ENCODE results near the gene SMARCD3. TPM values are rescaled to one million over a fixed set of nuclear protein-coding genes. Genes with fewer than 3 reads are reported as not detected.

Gene SMARCD3
- polyA plus RNA-seq, 1 donor from 2014 or later: 199 TPM

DNA sequence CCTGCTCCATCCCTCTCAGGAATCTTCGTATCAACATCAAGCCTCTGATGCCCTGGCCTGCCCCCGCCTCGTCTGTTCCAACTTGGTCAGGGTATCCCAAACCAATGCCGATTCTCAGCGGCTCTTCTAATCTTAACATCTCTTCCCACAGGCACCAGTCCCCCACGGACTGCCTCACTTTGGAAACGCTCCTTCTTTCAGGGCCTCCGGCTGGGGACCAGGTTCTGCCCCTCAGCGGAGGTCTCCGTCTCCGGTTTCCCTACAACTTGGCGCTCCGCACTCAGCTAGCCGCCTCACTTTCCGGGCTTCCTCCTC, 22.0 kb downstream of the SMARCD3 start:
- Histone ChIP-seq H3K27me3 (ENCODE audit: insufficient read depth, low read depth, low read length) (no peaks in the 10 kb centered on the region), H3K9ac (ENCODE audit: low read length) (peak overlapping the region; percentile 69), H3K27ac (ENCODE audit: low read length) (peak overlapping the region; percentile 40), H3K4me2 (ENCODE audit: low read length) (peak overlapping the region; percentile 94), H3K79me2 (replicated peaks; ENCODE audit: insufficient read depth, low read length) (peaks cover 16% of the 10 kb centered on the region), H3K9me3 (ENCODE audit: low read length) (no peaks in the 10 kb centered on the region), H3F3A (ENCODE audit: insufficient read depth, low read length, poor library complexity, severe bottlenecking) (peaks cover 3% of the 10 kb centered on the region), H2AFZ (ENCODE audit: low read depth, low read length) (peak overlapping the region; percentile 71), H3K4me3 (ENCODE audit: low read length) (peak overlapping the region; percentile 96), H4K20me1 (ENCODE audit: insufficient read depth) (no peaks in the 10 kb centered on the region), H3K36me3 (ENCODE audit: insufficient read depth, low read length) (no peaks in the 10 kb centered on the region), H3K9me2 (ENCODE audit: insufficient read depth, low read length) (no peaks in the 10 kb centered on the region)
- no peak for TF ChIP-seq SMC3 (conservative IDR thresholded peaks at IDR 0.05; ENCODE audit: poor library complexity)
- no peak for TF ChIP-seq POLR2AphosphoS5 (IDR thresholded peaks at IDR 0.05)
- TF ChIP-seq, protein P1, sequence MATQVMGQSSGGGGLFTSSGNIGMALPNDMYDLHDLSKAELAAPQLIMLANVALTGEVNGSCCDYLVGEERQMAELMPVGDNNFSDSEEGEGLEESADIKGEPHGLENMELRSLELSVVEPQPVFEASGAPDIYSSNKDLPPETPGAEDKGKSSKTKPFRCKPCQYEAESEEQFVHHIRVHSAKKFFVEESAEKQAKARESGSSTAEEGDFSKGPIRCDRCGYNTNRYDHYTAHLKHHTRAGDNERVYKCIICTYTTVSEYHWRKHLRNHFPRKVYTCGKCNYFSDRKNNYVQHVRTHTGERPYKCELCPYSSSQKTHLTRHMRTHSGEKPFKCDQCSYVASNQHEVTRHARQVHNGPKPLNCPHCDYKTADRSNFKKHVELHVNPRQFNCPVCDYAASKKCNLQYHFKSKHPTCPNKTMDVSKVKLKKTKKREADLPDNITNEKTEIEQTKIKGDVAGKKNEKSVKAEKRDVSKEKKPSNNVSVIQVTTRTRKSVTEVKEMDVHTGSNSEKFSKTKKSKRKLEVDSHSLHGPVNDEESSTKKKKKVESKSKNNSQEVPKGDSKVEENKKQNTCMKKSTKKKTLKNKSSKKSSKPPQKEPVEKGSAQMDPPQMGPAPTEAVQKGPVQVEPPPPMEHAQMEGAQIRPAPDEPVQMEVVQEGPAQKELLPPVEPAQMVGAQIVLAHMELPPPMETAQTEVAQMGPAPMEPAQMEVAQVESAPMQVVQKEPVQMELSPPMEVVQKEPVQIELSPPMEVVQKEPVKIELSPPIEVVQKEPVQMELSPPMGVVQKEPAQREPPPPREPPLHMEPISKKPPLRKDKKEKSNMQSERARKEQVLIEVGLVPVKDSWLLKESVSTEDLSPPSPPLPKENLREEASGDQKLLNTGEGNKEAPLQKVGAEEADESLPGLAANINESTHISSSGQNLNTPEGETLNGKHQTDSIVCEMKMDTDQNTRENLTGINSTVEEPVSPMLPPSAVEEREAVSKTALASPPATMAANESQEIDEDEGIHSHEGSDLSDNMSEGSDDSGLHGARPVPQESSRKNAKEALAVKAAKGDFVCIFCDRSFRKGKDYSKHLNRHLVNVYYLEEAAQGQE (IDR thresholded peaks at IDR 0.05; ENCODE audit: borderline replicate concordance): no peak

DNA sequence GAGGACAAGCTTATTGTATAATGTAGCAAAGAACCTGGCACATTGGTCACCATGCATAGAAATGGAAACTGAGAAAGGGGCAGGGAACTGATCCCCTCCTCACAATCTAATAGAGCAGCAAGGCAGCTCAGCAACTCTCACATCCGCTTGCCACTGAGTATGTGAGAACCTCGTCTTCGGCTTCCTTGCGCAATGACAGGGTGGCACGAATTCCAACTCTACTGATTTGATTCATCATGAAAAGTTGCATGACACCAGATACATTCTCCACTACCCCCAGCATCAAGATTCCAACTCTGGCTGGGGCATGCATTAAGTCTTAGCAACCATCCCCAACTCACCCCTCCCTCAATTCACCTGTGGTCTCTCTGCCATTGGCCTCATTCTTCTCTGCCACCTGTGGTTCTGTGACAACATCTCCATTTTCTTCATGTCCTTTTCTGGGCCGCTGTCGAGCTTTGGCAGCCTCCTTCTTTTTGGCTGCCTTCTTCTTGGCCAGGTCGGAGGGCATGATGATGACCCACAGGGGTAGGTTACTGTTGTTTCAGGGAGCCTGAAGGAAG, 22.5 kb downstream of the SMARCD3 start:
- no peaks in the 10 kb centered on the region for H3K9me2 ChIP-seq (ENCODE audit: insufficient read depth, low read length)
- H3K9ac ChIP-seq (ENCODE audit: low read length): peak overlapping the region; percentile 69
- peaks cover 3% of the 10 kb centered on the region for H3F3A ChIP-seq (ENCODE audit: insufficient read depth, low read length, poor library complexity, severe bottlenecking)
- no peaks in the 10 kb centered on the region for H3K9me3 ChIP-seq (ENCODE audit: low read length)
- H2AFZ ChIP-seq (ENCODE audit: low read depth, low read length): no peak overlapping the region
- peak overlapping the region; percentile 96 for H3K4me3 ChIP-seq (ENCODE audit: low read length)
- H3K4me2 ChIP-seq (ENCODE audit: low read length): peak overlapping the region; percentile 94
- no peak for TF ChIP-seq RAD21 (conservative IDR thresholded peaks at IDR 0.05)
- peaks cover 16% of the 10 kb centered on the region for H3K79me2 ChIP-seq (replicated peaks; ENCODE audit: insufficient read depth, low read length)
- H3K27me3 ChIP-seq (ENCODE audit: insufficient read depth, low read depth, low read length): no peaks in the 10 kb centered on the region
- no peaks in the 10 kb centered on the region for H3K36me3 ChIP-seq (ENCODE audit: insufficient read depth, low read length)
- H4K20me1 ChIP-seq (ENCODE audit: insufficient read depth): no peaks in the 10 kb centered on the region
- H3K27ac ChIP-seq (ENCODE audit: low read length): no peak overlapping the region

GRCh38 chr7:151223728-151224127, 24.8 kb downstream of the SMARCD3 start:
- no peaks in the 10 kb centered on the region for H3K36me3 ChIP-seq (ENCODE audit: insufficient read depth, low read length)
- H2AFZ ChIP-seq (ENCODE audit: low read depth, low read length): no peak overlapping the region
- peaks cover 16% of the 10 kb centered on the region for H3K79me2 ChIP-seq (replicated peaks; ENCODE audit: insufficient read depth, low read length)
- peaks cover 3% of the 10 kb centered on the region for H3F3A ChIP-seq (ENCODE audit: insufficient read depth, low read length, poor library complexity, severe bottlenecking)
- no peak overlapping the region for H3K4me2 ChIP-seq (ENCODE audit: low read length)
- H4K20me1 ChIP-seq (ENCODE audit: insufficient read depth): no peaks in the 10 kb centered on the region
- H3K9ac ChIP-seq (ENCODE audit: low read length): no peak overlapping the region
- no peaks in the 10 kb centered on the region for H3K9me3 ChIP-seq (ENCODE audit: low read length)
- H3K4me3 ChIP-seq (ENCODE audit: low read length): no peak overlapping the region
- TF ChIP-seq, protein P2, sequence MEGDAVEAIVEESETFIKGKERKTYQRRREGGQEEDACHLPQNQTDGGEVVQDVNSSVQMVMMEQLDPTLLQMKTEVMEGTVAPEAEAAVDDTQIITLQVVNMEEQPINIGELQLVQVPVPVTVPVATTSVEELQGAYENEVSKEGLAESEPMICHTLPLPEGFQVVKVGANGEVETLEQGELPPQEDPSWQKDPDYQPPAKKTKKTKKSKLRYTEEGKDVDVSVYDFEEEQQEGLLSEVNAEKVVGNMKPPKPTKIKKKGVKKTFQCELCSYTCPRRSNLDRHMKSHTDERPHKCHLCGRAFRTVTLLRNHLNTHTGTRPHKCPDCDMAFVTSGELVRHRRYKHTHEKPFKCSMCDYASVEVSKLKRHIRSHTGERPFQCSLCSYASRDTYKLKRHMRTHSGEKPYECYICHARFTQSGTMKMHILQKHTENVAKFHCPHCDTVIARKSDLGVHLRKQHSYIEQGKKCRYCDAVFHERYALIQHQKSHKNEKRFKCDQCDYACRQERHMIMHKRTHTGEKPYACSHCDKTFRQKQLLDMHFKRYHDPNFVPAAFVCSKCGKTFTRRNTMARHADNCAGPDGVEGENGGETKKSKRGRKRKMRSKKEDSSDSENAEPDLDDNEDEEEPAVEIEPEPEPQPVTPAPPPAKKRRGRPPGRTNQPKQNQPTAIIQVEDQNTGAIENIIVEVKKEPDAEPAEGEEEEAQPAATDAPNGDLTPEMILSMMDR (IDR thresholded peaks at IDR 0.05; ENCODE audit: poor library complexity, severe bottlenecking): no peak
- TF ChIP-seq MXI1 (conservative IDR thresholded peaks at IDR 0.05; ENCODE audit: poor library complexity, severe bottlenecking) (no peak), TAF1 (IDR thresholded peaks at IDR 0.05; ENCODE audit: low read depth) (no peak), POLR2AphosphoS5 (IDR thresholded peaks at IDR 0.05) (no peak), SMC3 (conservative IDR thresholded peaks at IDR 0.05; ENCODE audit: poor library complexity) (no peak), RAD21 (conservative IDR thresholded peaks at IDR 0.05) (no peak), EZH2 (IDR thresholded peaks at IDR 0.05; ENCODE audit: borderline replicate concordance, insufficient read depth, low read length, poor library complexity, severe bottlenecking) (no peak), EP300 (conservative IDR thresholded peaks at IDR 0.05; ENCODE audit: poor library complexity, severe bottlenecking) (no peak)
- TF ChIP-seq, protein P1 (IDR thresholded peaks at IDR 0.05; ENCODE audit: borderline replicate concordance): no peak
- no peak overlapping the region for H3K27ac ChIP-seq (ENCODE audit: low read length)
- no peaks in the 10 kb centered on the region for H3K9me2 ChIP-seq (ENCODE audit: insufficient read depth, low read length)
- H3K27me3 ChIP-seq (ENCODE audit: insufficient read depth, low read depth, low read length): no peaks in the 10 kb centered on the region
